ENCODE data around the gene LACC1. TPM values are rescaled to one million over a fixed set of nuclear protein-coding genes. Genes with fewer than 3 reads are reported as not detected.
A peak's percentile ranks its signal among the peaks of the same experiment; 100 is the strongest.

LACC1 gene
- total RNA-seq, 1 donor = 3.8 TPM

DNA sequence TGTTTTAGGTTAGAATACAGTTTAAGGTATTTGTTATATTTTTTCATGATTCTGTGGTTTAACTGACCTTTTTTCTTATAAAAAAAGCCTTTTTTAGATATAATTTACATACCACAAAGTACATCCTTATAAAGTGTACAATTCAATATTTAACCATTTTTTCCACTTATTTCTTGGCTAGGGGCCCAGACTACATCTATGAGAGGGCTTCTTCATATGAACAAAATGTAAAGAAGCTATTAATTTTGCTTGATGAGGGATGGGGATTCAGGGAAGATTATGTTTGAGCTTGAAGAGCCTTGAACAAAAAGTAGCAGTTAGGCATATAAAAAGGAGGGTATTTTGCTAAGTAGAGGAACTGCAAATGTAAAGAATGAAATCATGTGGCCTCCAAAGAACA lies 2.4 kb upstream of the LACC1 start:
- Histone ChIP-seq H3K27me3 (ENCODE audit: insufficient read depth, low read length) (no peaks in the 10 kb centered on the region), H3K4me1 (ENCODE audit: insufficient read depth, low read length) (peaks cover 26% of the 10 kb centered on the region), H3K9me3 (ENCODE audit: low read depth, low read length) (no peaks in the 10 kb centered on the region)

DNA sequence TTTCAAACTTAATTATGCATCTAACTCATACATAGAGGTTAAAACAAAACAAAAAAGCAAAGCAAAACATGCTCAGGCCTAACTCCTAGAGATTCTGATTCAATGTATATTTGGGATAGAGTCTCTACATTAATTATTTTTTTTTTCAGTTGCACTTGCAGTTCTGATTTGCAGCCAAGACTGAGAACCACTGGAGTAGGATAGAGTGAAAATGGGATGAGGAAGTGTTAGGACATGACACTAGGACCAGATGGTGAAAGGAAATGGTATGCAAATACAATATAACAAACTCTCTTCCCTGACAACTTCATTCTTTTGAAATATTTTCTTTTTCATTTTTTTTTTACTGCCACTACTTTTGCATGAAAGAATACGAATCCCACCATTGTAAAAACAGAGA lies 1.9 kb upstream of the LACC1 start:
- Histone ChIP-seq H3K9me3 (ENCODE audit: low read depth, low read length) (no peaks in the 10 kb centered on the region), H3K4me3 (ENCODE audit: low read length) (no peak overlapping the region), H3K4me1 (ENCODE audit: insufficient read depth, low read length) (peaks cover 26% of the 10 kb centered on the region), H3K27me3 (ENCODE audit: insufficient read depth, low read length) (no peaks in the 10 kb centered on the region)

More for the DNA sequence above, 2.4 kb upstream of the LACC1 start:
- H3K4me3 ChIP-seq (ENCODE audit: low read length) = no peak overlapping the region

DNA sequence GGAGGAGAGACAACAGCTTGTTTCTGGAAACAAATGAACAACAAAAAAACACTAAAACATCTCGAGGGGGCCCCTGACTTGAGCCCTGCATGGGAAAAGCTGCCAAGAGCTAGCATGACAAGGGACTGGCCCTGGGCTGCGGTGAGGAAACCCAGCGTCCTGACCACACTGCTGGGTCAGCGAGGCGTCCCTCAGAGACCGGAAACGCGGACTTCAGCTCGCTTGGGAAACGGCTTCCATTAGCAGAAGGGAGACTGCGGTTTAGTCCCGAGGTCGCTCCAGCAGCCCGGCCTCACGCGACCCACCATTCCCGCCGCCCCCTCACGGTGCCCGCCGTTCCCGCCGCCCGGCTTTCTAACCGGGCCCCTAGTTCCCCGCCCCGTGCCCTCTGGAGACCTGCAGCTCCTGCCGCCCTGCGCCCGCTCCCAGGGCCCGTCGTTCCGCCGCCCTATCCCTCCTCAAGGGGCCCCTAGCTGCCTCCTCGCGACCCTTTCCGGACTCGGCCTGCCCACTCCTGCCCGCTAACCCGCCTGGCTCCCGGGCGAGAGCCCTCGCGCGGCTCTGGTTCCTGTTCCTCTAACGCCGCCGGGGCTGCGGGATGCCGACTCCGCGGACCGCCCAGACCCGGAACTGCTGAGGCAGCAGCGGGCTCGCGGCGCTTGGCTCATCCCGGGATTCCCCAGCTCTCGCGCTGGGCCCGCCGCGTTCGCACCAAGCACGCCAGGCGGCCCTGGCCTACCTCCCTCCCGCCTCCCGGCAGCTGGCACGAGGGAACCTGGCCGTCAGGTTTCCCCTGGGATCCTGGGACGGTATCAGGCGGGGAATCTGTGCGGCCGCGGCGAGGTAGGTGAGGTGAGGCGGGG lies 581 bp upstream of the LACC1 start, which contains the start of gene CCDC122:
Gene CCDC122 (minus strand): TSS at position 849 of the 863 bp plus-strand sequence. CDS start 10,364 bp downstream, outside the sequence.
- Histone ChIP-seq H3K9me3 (ENCODE audit: low read depth, low read length) (no peaks in the 10 kb centered on the region), H3K4me1 (ENCODE audit: insufficient read depth, low read length) (peaks cover 26% of the 10 kb centered on the region), H3K27me3 (ENCODE audit: insufficient read depth, low read length) (no peaks in the 10 kb centered on the region), H3K4me3 (ENCODE audit: low read length) (peak within 1 kb of the TSS; percentile 56)

DNA sequence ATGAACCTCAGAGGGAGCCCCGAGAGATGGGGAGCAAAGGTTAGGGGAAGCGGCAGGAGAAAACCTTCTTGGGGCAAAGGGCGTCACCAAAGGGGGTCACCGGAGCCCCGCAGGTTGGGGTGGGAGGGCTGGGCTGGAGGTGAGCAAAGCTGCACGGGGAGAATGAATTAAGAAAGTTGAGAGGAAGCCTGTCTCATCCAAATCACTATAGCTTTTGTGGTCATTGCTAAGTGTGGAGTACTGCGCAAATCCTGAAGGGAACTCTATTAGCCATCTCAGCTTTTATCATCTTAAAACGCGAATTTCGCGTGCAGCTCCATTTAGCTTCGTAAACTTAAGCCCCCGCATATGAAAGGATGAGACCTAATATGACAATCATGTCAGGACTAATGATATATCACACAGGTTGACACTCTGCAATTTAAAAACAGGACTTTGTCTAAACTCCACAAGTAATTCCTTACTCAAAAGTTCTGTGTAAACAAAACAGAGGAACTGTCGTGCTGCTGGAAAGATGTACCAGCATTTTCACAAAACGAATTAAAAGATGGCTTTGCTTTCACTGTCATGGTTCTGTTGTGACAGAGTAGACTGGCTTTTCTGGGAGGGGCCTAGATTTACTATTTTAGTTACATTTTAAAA lies 631 bp downstream of the LACC1 start:
- peaks cover 26% of the 10 kb centered on the region for H3K4me1 ChIP-seq (ENCODE audit: insufficient read depth, low read length)
- no peaks in the 10 kb centered on the region for H3K9me3 ChIP-seq (ENCODE audit: low read depth, low read length)
- H3K4me3 ChIP-seq (ENCODE audit: low read length) = peak overlapping the region; percentile 56
- no peaks in the 10 kb centered on the region for H3K27me3 ChIP-seq (ENCODE audit: insufficient read depth, low read length)

DNA sequence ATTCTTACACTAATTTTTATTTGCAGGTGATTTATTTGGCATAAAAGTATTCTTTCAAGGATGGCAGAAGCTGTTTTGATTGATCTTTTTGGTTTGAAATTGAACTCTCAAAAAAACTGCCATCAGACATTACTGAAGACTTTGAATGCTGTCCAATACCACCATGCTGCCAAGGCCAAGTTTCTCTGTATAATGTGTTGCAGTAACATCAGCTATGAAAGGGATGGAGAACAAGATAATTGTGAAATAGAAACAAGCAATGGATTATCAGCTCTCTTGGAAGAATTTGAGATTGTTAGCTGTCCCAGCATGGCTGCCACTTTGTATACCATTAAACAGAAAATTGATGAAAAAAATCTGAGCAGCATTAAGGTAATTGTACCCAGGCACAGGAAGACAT lies 1.2 kb downstream of the LACC1 start:
- Histone ChIP-seq H3K4me3 (ENCODE audit: low read length) (no peak overlapping the region), H3K9me3 (ENCODE audit: low read depth, low read length) (no peaks in the 10 kb centered on the region), H3K27me3 (ENCODE audit: insufficient read depth, low read length) (no peaks in the 10 kb centered on the region), H3K4me1 (ENCODE audit: insufficient read depth, low read length) (peaks cover 26% of the 10 kb centered on the region)

DNA sequence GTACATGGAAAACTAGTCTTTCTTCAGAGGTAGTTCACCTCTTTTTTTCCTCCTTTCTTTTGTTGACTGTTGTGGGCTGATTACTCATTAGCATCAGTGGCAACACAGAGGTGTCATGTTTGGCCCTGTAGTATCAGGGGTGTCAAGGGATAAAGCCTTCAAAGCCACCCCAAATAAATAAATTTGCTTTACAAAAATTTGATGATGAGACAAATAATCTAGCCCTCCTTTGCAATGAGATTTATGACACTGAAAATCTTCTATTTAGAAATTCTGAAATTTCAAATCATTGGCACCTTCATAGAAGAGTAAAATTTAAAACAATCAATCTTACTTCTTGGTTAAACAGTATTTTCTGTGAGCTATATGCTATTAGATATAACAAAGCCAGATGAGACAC lies 1.9 kb downstream of the LACC1 start:
- Histone ChIP-seq H3K4me1 (ENCODE audit: insufficient read depth, low read length) (peaks cover 26% of the 10 kb centered on the region), H3K27me3 (ENCODE audit: insufficient read depth, low read length) (no peaks in the 10 kb centered on the region), H3K9me3 (ENCODE audit: low read depth, low read length) (no peaks in the 10 kb centered on the region), H3K4me3 (ENCODE audit: low read length) (no peak overlapping the region)

DNA sequence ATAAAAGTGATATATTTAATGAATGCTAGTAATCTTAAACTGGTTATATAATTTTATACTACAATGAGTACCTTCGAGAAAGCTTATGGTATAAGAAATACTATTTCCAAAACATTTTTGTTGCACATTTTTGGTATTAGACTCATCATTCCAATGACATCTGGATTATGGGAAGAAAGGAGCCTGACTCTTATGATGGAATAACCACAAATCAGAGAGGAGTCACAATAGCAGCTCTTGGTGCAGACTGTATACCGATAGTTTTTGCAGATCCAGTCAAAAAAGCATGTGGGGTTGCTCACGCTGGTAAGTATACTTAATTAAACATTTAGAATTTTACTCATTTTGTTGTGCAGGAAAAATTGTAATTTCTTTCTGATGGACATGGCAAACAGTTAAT lies 3.9 kb downstream of the LACC1 start:
- peaks cover 13% of the 10 kb centered on the region for H3K4me1 ChIP-seq (ENCODE audit: insufficient read depth, low read length)
- no peaks in the 10 kb centered on the region for H3K9me3 ChIP-seq (ENCODE audit: low read depth, low read length)
- H3K4me3 ChIP-seq (ENCODE audit: low read length) = no peak overlapping the region
- H3K27me3 ChIP-seq (ENCODE audit: insufficient read depth, low read length) = no peaks in the 10 kb centered on the region

DNA sequence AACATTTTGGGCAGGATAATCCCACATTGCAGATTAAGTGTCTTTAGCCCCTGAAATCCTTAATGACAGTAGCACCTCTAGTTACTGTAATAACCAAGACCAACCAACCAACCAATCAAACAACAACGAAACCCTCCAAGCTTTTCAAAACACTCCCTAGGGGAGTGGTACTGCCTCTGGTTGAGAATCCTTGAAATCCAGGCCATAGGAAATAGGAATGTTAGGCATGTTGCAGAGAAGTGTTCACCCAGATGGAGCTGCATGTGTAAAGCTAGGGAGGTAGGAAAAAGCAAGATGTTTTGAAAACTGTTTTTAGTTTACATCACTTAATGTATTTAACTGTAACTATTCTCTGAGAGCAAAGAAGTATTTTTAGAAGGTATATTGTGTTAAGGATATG lies 4.5 kb downstream of the LACC1 start:
- Histone ChIP-seq H3K4me1 (ENCODE audit: insufficient read depth, low read length) (peaks cover 9% of the 10 kb centered on the region), H3K27me3 (ENCODE audit: insufficient read depth, low read length) (no peaks in the 10 kb centered on the region), H3K9me3 (ENCODE audit: low read depth, low read length) (no peaks in the 10 kb centered on the region), H3K4me3 (ENCODE audit: low read length) (no peak overlapping the region)

DNA sequence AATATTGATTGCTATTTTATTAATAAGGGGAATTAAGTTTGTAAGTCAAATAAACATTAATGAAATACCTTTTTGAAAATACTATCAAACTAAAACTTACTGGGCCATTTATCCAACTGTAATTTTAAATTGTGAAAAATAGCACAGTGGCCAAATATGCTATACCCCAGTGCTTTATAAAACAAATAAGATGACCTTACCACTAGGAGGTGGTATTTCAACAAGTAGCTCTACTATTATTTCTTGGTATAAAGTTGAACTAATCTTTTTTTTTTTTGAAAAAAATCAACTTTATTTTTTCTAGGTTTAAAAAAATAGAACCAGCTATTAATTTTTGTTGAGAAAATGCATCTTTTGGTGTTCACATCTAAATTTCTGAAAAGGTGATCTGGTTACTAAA lies 14.7 kb downstream of the LACC1 start:
- Histone ChIP-seq H3K9me3 (ENCODE audit: low read depth, low read length) (no peaks in the 10 kb centered on the region), H3K4me3 (ENCODE audit: low read length) (no peak overlapping the region), H3K4me1 (ENCODE audit: insufficient read depth, low read length) (no peaks in the 10 kb centered on the region), H3K27me3 (ENCODE audit: insufficient read depth, low read length) (no peaks in the 10 kb centered on the region)

DNA sequence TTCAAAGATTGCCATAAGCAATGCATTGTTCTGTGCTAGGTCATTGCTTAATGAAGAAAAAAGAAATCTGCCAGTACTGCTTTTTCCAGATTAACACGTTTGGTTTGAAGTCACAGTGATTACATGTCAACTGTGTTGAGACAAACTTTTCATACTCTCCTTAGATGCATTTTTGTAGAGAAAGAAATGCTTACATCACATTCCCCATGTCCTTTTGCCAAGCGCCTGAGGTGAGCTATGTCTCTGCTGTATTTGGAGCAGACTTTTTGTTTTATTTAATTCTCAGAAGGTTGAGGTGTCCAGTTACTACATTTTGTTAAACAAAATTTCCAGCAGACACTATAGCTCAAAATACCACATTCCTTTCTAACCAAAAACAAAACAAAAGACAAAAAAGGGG lies 16.2 kb downstream of the LACC1 start:
- Histone ChIP-seq H3K9me3 (ENCODE audit: low read depth, low read length) (no peaks in the 10 kb centered on the region), H3K4me1 (ENCODE audit: insufficient read depth, low read length) (no peaks in the 10 kb centered on the region), H3K27me3 (ENCODE audit: insufficient read depth, low read length) (no peaks in the 10 kb centered on the region), H3K4me3 (ENCODE audit: low read length) (no peak overlapping the region)

DNA sequence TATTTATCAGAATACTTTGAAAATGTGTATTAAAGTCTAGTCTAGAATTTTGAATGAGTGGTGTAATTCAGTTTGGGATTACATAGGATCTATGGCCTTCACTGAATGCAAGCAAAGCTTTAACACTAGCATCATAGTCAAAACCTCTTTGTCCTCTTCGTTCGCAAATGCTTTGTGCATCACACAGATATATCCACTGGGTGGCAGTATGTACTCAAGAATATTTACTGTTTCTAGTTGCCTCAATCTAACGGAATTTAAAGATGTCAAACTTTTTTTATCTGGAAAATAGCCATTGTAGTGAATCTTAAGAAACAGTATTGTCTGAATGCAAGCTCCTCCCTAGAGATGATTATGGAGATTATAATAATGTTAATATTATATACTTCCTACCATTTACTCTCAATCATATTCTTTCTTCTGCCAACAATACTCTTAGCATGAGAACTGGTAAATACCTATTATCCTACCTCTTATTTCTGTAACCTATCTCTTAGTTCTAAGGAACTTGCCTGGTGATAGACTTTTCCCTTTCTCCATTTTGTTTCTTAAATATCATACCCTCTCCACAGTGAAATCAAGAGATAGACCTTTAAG lies 25.8 kb downstream of the LACC1 start:
- no peaks in the 10 kb centered on the region for H3K9me3 ChIP-seq (ENCODE audit: low read depth, low read length)
- H3K4me3 ChIP-seq (ENCODE audit: low read length) = no peak overlapping the region
- peaks cover 19% of the 10 kb centered on the region for H3K27me3 ChIP-seq (ENCODE audit: insufficient read depth, low read length)
- H3K4me1 ChIP-seq (ENCODE audit: insufficient read depth, low read length) = no peaks in the 10 kb centered on the region

DNA sequence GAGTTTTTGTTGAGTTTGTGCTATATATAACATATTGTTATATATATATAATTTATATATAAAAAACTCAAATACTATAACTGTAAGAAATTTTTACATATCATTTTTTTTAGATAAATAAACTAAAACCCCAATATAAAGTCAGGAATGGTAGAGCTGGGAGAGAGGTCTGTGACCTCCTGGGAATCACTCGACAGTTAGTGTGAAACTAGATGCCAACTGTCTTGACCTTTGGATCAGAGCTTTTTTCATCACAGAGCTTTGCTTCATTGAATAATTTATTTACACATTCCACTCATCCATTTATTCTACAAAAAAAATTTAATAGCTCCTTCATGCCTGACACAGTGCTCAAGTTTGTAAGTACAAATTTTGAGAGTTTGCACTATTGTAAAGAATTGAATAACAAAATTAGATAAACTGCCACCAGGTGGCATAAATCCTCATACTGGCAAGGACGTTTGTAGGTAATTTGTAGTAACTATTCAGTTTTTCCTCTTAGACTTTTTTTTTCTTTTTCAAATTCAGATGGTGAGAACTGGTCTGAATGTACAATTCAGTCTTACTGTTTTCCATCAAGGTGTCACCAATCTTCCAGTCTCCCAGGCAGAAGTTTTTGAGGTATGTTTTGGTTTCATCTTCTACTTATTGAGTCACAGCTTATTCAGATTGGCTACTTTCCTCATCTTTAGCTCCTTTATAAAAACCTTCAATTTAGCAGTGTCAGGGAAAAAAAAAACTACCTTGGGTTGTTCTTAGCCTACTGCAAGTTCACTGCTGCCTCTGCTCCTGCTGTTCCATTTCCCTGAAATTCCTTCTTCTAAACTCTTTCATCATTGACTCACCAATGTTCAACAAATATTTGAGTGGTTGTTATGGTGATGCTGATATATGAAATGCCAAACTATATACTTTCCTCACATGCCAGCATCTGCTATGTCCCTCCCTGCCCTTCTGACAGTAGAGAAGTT lies 28.7 kb downstream of the LACC1 start:
- peaks cover 43% of the 10 kb centered on the region for H3K27me3 ChIP-seq (ENCODE audit: insufficient read depth, low read length)
- no peaks in the 10 kb centered on the region for H3K4me1 ChIP-seq (ENCODE audit: insufficient read depth, low read length)
- H3K9me3 ChIP-seq (ENCODE audit: low read depth, low read length) = no peaks in the 10 kb centered on the region
- H3K4me3 ChIP-seq (ENCODE audit: low read length) = no peak overlapping the region

DNA sequence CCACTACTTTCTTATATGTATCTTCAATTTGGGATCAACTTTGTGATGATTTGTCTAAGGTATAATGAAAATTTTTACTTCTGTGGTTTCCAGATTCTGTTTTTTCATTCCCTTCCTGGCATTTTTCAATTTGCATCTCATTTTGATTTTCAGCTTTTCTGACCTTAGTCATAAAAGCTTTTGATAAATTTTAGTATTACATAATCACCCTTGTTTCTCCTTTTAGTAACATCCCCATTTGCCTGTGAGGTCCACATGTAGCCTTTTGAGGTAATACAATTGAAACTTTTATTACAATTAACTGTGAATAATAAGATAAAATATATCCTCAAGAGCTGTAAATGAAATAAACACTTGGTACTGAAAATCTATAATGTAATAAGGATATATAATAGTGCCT lies 31.2 kb downstream of the LACC1 start:
- no peak overlapping the region for H3K4me3 ChIP-seq (ENCODE audit: low read length)
- peaks cover 61% of the 10 kb centered on the region for H3K27me3 ChIP-seq (ENCODE audit: insufficient read depth, low read length)
- H3K4me1 ChIP-seq (ENCODE audit: insufficient read depth, low read length) = no peaks in the 10 kb centered on the region
- H3K9me3 ChIP-seq (ENCODE audit: low read depth, low read length) = no peaks in the 10 kb centered on the region

DNA sequence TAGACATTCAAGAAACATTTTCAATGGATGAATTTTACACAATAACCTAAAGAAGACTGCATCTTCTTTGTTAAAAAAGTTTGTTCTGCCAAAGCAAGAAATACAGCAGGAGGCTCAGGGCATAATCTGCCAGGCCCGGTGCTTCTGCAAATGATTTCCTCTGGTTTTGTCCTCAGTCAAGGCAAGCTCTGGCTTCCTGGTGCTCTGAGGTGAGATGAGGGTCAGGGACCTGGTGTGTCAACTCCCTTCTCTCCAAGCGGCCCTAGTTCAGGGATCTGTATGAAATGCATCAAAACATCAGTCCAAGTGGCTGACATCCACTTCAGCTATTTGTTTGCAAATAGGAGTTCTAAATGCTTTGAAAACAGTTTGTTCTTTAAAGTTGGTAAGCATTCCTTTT lies 31.6 kb downstream of the LACC1 start:
- Histone ChIP-seq H3K4me1 (ENCODE audit: insufficient read depth, low read length) (no peaks in the 10 kb centered on the region), H3K27me3 (ENCODE audit: insufficient read depth, low read length) (peaks cover 65% of the 10 kb centered on the region), H3K4me3 (ENCODE audit: low read length) (no peak overlapping the region), H3K9me3 (ENCODE audit: low read depth, low read length) (no peaks in the 10 kb centered on the region)
